Liver (tissue), 9 donors: ENCODE measurements around the gene APBA2. TPM values are rescaled to one million over a fixed set of nuclear protein-coding genes. Genes with fewer than 3 reads are reported as not detected.
A peak's percentile ranks its signal among the peaks of the same experiment; 100 is the strongest.

ENCODE experiments used
- DNase-seq: peaks from one replicate; pipeline ENCODE4 v3.0.0-alpha.2; 2017; ENCODE audit warnings: low spot score
- H3K27ac ChIP-seq, 2 donors: one replicate each; pipeline ENCODE4 v1.7.0; 2013; ENCODE audit warnings: inconsistent platforms in 2 of 2, low read length in 2 of 2, control low read depth in 1 of 2, low read depth in 1 of 2, mild to moderate bottlenecking in 1 of 2
- H3K27me3 ChIP-seq, 4 donors: one replicate each; pipeline versions ENCODE4 v1.6.1 to v1.7.0; 2013; ENCODE audit warnings: low read length in 3 of 4, inconsistent platforms in 1 of 4, mild to moderate bottlenecking in 1 of 4, moderate library complexity in 1 of 4; ENCODE audit not compliant: control insufficient read depth in 4 of 4, insufficient read depth in 4 of 4
- H3K36me3 ChIP-seq, 4 donors: one replicate each; pipeline versions ENCODE4 v1.6.1 to v1.7.0; 2013; ENCODE audit warnings: low read length in 3 of 4, mild to moderate bottlenecking in 3 of 4, low read depth in 1 of 4, moderate library complexity in 1 of 4; ENCODE audit not compliant: control insufficient read depth in 4 of 4, insufficient read depth in 3 of 4
- H3K4me1 ChIP-seq, 4 donors: one replicate each; pipeline versions ENCODE4 v1.6.1 to v1.7.0; 2013; ENCODE audit warnings: low read length in 3 of 4, mild to moderate bottlenecking in 3 of 4, moderate library complexity in 1 of 4; ENCODE audit not compliant: control insufficient read depth in 4 of 4, insufficient read depth in 4 of 4
- H3K4me3 ChIP-seq, 3 donors: one replicate each; pipeline versions ENCODE4 v1.6.1 to v1.7.0; 2013; ENCODE audit warnings: low read length in 3 of 3, control low read depth in 1 of 3, low read depth in 1 of 3, mild to moderate bottlenecking in 1 of 3
- H3K9ac ChIP-seq, 2 donors: one replicate each; pipeline ENCODE4 v1.7.0; 2013; ENCODE audit warnings: low read length in 2 of 2, mild to moderate bottlenecking in 2 of 2, moderate library complexity in 2 of 2, control low read depth in 1 of 2, low read depth in 1 of 2
- H3K9me3 ChIP-seq, 4 donors: one replicate each; pipeline versions ENCODE4 v1.6.1 to v1.7.0; 2013; ENCODE audit warnings: low read length in 3 of 4; ENCODE audit not compliant: control insufficient read depth in 4 of 4
- FOXA1 ChIP-seq: IDR thresholded peaks from 2 replicates; pipeline ENCODE4 v1.6.1; 2016; ENCODE audit warnings: antibody characterized with exemption
- GABPA ChIP-seq, 2 donors: IDR thresholded peaks in 1 of 2; conservative IDR thresholded peaks in 1 of 2; 2 replicates each; pipeline ENCODE4 v1.6.1; 2016; ENCODE audit warnings: antibody characterized with exemption in 2 of 2, mild to moderate bottlenecking in 1 of 2, moderate library complexity in 1 of 2
- HNF4A ChIP-seq, 2 donors: conservative IDR thresholded peaks; 2 replicates each; pipeline ENCODE4 v1.6.1; 2016; ENCODE audit warnings: antibody characterized with exemption in 2 of 2, mild to moderate bottlenecking in 2 of 2
- HNF4G ChIP-seq: IDR thresholded peaks from 2 replicates; pipeline ENCODE4 v1.6.1; 2016; ENCODE audit warnings: antibody characterized with exemption
- JUND ChIP-seq, 2 donors: IDR thresholded peaks; 2 replicates each; pipeline ENCODE4 v1.6.1; 2016; ENCODE audit warnings: antibody characterized with exemption in 2 of 2
- RAD21 ChIP-seq, 2 donors: IDR thresholded peaks; 2 replicates each; pipeline ENCODE4 v1.6.1; 2016; ENCODE audit warnings: antibody characterized with exemption in 2 of 2, mild to moderate bottlenecking in 2 of 2
- RXRA ChIP-seq, 2 donors: IDR thresholded peaks; 2 replicates each; pipeline ENCODE4 v1.6.1; 2017 to 2018; ENCODE audit warnings: antibody characterized with exemption in 2 of 2, mild to moderate bottlenecking in 1 of 2
- SP1 ChIP-seq: IDR thresholded peaks from 2 replicates; pipeline ENCODE4 v1.6.1; 2018; ENCODE audit warnings: antibody characterized with exemption, mild to moderate bottlenecking
- TAF1 ChIP-seq: conservative IDR thresholded peaks from 2 replicates; pipeline ENCODE4 v1.6.1; 2016; ENCODE audit warnings: antibody characterized with exemption, mild to moderate bottlenecking
- YY1 ChIP-seq: IDR thresholded peaks from 2 replicates; pipeline ENCODE4 v1.6.1; 2016; ENCODE audit warnings: antibody characterized with exemption, mild to moderate bottlenecking
- WGBS: extraction: QIAGEN DNeasy Blood & Tissue Kit; methylation state at CpG from one replicate; pipeline ENCODE4 v1.1.7; 2013; 5-methylcytosine and 5-hydroxymethylcytosine counted together
- polyA plus RNA-seq, 2 donors: library from polyadenylated mRNA; stranded (reverse) in 1 of 2; unstranded in 1 of 2; fragments of 200-250 nt in 1 of 2; fragments of >200 nt in 1 of 2; fragmentation: Nextera tagmentation in 1 of 2; extraction: Ambion mirVana in 1 of 2; gene quantifications; one replicate each; pipeline versions ENCODE4 v1.2.1 to v1.2.3, GENCODE V29; 2013 to 2015
- total RNA-seq, 2 donors: library from RNA; depleted of rRNA; stranded (reverse); fragments of >200 nt; gene quantifications; one replicate each; pipeline ENCODE4 v1.2.3, GENCODE V29; 2014
- TF ChIP-seq, protein P1 (sequence below): IDR thresholded peaks from 2 replicates; pipeline ENCODE4 v1.6.1; 2016; ENCODE audit warnings: antibody characterized with exemption, mild to moderate bottlenecking
- TF ChIP-seq, protein P2 (sequence below): IDR thresholded peaks from 2 replicates; pipeline ENCODE4 v1.6.1; 2016; ENCODE audit warnings: antibody characterized with exemption
- TF ChIP-seq, protein P3 (sequence below): IDR thresholded peaks from 2 replicates; pipeline ENCODE4 v1.6.1; 2016; ENCODE audit warnings: antibody characterized with exemption
- TF ChIP-seq, protein P4 (sequence below): IDR thresholded peaks from 2 replicates; pipeline ENCODE4 v1.6.1; 2016; ENCODE audit warnings: antibody characterized with exemption
- TF ChIP-seq, protein P5 (sequence below): fragments of 150-350 bp; IDR thresholded peaks from 2 replicates; pipeline ENCODE4 v1.5.1; 2017; ENCODE audit warnings: improper control_type of control experiment, low read depth, low read length; ENCODE audit not compliant: missing input control
- donor health status: healthy.
- donor health status: healthy.
- donor health status: healthy.
- donor health status: healthy.
- donor health status: healthy.

The APBA2 gene
- total and polyA plus RNA-seq, 4 donors, result 0.38 to 2.9 (median 1.7) TPM

DNA sequence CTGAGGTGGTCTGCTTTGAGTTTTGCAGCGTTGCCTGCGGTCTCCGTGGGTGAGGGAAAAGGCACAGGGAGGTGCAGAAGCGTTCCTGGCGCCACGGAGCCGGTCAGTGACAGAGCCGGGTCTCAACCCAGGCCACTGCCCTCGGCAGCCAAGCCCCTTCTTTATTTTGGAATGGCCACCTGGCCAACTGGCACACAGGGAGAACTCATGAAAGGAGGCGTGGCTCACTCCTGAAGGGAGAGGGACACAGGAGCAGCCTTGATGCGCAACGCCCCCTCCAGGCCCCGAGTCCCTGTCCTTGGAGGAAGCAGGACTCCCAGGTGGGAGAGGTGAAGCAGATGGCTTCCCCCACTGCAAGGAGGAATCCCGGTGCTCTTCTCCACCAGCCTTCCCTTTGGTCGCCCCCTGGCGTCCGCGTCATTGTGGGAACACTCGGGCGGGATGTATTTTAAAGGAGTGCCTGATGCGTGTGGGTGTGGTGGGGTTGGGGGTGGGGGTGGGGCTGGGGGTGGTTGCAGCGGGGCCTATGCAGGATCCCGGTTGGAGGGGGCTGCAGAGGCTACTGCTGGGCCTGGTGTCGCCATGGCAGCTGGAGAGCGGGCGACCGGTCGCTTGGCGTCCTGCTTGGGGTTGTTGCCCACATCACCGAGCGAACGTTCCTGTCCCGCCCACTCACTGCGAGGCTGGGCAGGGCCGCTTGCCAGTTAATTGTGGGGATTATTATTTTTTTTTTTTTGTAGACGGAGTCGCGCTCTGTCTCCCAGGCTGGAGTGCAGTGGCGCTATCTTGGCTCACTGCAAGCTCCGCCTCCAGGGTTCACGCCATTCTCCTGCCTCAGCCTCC lies 32.6 kb downstream of the APBA2 start:
- H3K4me3 ChIP-seq, result no peak overlapping the region
- H3K27me3 ChIP-seq, result no peaks in the 10 kb centered on the region
- peak; percentile 67 for DNase-seq

More for the DNA sequence above, 32.6 kb downstream of the APBA2 start:
- H3K9me3 ChIP-seq, result no peaks in the 10 kb centered on the region
- H3K9ac ChIP-seq, result no peak overlapping the region
- no peaks in the 10 kb centered on the region for H3K4me1 ChIP-seq
- TF ChIP-seq, protein P1, sequence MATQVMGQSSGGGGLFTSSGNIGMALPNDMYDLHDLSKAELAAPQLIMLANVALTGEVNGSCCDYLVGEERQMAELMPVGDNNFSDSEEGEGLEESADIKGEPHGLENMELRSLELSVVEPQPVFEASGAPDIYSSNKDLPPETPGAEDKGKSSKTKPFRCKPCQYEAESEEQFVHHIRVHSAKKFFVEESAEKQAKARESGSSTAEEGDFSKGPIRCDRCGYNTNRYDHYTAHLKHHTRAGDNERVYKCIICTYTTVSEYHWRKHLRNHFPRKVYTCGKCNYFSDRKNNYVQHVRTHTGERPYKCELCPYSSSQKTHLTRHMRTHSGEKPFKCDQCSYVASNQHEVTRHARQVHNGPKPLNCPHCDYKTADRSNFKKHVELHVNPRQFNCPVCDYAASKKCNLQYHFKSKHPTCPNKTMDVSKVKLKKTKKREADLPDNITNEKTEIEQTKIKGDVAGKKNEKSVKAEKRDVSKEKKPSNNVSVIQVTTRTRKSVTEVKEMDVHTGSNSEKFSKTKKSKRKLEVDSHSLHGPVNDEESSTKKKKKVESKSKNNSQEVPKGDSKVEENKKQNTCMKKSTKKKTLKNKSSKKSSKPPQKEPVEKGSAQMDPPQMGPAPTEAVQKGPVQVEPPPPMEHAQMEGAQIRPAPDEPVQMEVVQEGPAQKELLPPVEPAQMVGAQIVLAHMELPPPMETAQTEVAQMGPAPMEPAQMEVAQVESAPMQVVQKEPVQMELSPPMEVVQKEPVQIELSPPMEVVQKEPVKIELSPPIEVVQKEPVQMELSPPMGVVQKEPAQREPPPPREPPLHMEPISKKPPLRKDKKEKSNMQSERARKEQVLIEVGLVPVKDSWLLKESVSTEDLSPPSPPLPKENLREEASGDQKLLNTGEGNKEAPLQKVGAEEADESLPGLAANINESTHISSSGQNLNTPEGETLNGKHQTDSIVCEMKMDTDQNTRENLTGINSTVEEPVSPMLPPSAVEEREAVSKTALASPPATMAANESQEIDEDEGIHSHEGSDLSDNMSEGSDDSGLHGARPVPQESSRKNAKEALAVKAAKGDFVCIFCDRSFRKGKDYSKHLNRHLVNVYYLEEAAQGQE, result no peak
- TF ChIP-seq, protein P2, sequence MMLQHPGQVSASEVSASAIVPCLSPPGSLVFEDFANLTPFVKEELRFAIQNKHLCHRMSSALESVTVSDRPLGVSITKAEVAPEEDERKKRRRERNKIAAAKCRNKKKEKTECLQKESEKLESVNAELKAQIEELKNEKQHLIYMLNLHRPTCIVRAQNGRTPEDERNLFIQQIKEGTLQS, result no peak
- TF ChIP-seq RAD21 (IDR thresholded peaks at IDR 0.05) (no peak), GABPA (IDR thresholded peaks at IDR 0.05 in 1 of 2, conservative IDR thresholded peaks at IDR 0.05 in 1 of 2) (no peak), SP1 (no peak), HNF4G (no peak), RXRA (IDR thresholded peaks at IDR 0.05) (no peak), FOXA1 (no peak), YY1 (no peak), JUND (IDR thresholded peaks at IDR 0.05) (no peak), HNF4A (conservative IDR thresholded peaks at IDR 0.05) (no peak), TAF1 (no peak)
- TF ChIP-seq, protein P3, sequence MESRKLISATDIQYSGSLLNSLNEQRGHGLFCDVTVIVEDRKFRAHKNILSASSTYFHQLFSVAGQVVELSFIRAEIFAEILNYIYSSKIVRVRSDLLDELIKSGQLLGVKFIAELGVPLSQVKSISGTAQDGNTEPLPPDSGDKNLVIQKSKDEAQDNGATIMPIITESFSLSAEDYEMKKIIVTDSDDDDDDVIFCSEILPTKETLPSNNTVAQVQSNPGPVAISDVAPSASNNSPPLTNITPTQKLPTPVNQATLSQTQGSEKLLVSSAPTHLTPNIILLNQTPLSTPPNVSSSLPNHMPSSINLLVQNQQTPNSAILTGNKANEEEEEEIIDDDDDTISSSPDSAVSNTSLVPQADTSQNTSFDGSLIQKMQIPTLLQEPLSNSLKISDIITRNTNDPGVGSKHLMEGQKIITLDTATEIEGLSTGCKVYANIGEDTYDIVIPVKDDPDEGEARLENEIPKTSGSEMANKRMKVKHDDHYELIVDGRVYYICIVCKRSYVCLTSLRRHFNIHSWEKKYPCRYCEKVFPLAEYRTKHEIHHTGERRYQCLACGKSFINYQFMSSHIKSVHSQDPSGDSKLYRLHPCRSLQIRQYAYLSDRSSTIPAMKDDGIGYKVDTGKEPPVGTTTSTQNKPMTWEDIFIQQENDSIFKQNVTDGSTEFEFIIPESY, result no peak
- TF ChIP-seq, protein P4, sequence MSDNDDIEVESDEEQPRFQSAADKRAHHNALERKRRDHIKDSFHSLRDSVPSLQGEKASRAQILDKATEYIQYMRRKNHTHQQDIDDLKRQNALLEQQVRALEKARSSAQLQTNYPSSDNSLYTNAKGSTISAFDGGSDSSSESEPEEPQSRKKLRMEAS, result no peak
- TF ChIP-seq, protein P5, sequence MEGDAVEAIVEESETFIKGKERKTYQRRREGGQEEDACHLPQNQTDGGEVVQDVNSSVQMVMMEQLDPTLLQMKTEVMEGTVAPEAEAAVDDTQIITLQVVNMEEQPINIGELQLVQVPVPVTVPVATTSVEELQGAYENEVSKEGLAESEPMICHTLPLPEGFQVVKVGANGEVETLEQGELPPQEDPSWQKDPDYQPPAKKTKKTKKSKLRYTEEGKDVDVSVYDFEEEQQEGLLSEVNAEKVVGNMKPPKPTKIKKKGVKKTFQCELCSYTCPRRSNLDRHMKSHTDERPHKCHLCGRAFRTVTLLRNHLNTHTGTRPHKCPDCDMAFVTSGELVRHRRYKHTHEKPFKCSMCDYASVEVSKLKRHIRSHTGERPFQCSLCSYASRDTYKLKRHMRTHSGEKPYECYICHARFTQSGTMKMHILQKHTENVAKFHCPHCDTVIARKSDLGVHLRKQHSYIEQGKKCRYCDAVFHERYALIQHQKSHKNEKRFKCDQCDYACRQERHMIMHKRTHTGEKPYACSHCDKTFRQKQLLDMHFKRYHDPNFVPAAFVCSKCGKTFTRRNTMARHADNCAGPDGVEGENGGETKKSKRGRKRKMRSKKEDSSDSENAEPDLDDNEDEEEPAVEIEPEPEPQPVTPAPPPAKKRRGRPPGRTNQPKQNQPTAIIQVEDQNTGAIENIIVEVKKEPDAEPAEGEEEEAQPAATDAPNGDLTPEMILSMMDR, result no peak
- H3K27ac ChIP-seq, result no peak overlapping the region
- 69% methylated on average over 41 of the region's 41 CpGs for WGBS
- H3K36me3 ChIP-seq, result no peaks in the 10 kb centered on the region
